GM06990 (cell line): ENCODE results near the gene ACTRT2.

Experiments used
- DNase-seq: peaks from one replicate; pipeline ENCODE4 v3.0.0-alpha.2; 2011; ENCODE audit not compliant: insufficient read length; ENCODE audit errors: extremely low read depth
- H3K27me3 ChIP-seq: replicated peaks from 2 replicates; pipeline ENCODE4 v1.6.0; 2011; ENCODE audit warnings: low read length; ENCODE audit not compliant: control insufficient read depth, insufficient read depth
- H3K36me3 ChIP-seq: 2 replicates; pipeline ENCODE4 v1.5.1; 2011; ENCODE audit warnings: low read length; ENCODE audit not compliant: control insufficient read depth, insufficient read depth
- H3K4me3 ChIP-seq: replicated peaks from 2 replicates; pipeline ENCODE4 v1.5.1; 2011; ENCODE audit warnings: low read depth, mild to moderate bottlenecking, control low read depth, low read length
- TF ChIP-seq, protein P1 (sequence below): IDR thresholded peaks from 2 replicates; pipeline ENCODE4 v1.5.1; 2011; ENCODE audit warnings: low read length, control low read depth, mild to moderate bottlenecking, inconsistent platforms; ENCODE audit not compliant: insufficient read depth, poor library complexity, severe bottlenecking

The ACTRT2 gene

DNA sequence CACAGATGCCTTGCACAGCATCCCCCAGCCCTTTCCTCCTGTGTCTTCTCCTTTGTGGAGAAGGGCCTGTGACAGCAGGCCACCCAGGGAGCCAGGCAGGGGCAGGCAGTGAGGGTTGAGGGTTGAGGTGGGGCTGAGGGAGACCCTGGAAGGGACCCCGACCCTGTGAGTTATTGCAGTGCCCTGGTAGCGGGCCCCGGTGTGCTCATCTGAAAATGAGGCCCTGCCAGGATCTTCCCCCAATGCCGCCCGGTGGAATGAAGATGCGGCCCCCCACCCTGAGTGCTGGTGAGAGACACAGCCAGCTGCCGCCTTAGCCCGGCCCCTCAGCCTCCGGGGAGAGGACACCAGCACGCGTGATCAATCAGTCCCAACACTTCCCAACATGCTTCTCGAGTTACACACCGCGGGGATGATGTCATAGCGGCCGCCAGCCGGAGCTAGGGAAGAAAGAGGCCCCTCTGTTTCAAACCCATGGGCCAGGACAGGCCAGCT is 36.2 kb upstream of the ACTRT2 start:
- DNase-seq: no peak
- TF ChIP-seq, protein P1, sequence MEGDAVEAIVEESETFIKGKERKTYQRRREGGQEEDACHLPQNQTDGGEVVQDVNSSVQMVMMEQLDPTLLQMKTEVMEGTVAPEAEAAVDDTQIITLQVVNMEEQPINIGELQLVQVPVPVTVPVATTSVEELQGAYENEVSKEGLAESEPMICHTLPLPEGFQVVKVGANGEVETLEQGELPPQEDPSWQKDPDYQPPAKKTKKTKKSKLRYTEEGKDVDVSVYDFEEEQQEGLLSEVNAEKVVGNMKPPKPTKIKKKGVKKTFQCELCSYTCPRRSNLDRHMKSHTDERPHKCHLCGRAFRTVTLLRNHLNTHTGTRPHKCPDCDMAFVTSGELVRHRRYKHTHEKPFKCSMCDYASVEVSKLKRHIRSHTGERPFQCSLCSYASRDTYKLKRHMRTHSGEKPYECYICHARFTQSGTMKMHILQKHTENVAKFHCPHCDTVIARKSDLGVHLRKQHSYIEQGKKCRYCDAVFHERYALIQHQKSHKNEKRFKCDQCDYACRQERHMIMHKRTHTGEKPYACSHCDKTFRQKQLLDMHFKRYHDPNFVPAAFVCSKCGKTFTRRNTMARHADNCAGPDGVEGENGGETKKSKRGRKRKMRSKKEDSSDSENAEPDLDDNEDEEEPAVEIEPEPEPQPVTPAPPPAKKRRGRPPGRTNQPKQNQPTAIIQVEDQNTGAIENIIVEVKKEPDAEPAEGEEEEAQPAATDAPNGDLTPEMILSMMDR: no peak
- H3K27me3 ChIP-seq: no peaks in the 10 kb centered on the region
- H3K36me3 ChIP-seq: no peaks in the 10 kb centered on the region
- no peak overlapping the region for H3K4me3 ChIP-seq

DNA sequence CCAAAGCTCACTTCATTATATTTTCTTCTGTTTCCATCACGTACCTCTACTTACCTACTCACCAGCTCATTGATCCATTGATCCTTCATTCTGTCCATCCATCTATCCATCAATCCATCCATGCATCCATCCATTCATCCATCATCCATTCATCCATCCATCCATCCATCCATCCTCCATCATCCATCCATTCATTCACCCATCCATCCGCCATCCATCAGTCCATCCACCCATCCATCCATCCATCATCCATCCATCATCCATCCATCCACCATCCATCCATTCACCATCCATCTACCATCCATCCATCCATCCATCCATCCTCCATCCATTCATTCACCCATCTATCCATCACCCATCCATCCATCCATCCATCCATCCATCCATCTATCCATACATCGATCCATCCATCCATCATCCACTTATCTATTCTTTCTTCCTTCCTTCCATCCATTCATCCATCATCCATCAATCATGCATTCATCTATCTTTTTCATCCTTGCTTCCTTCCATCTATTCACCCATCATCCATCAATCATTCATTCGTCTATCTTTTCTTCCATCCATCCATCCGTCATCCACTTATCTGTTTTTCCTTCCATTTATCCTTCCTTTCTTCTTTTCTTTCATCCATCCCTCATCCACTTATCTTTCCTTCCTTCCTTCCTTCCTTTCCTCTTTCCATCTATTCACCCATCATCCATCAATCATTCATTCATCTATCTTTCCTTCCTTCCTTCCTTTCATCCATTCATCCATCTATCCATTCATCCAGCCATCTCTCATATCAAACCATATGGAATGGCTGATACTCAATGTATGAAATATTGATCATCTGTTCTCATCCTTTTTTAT is 35.3 kb upstream of the ACTRT2 start:
- DNase-seq: no peak
- no peaks in the 10 kb centered on the region for H3K27me3 ChIP-seq

DNA sequence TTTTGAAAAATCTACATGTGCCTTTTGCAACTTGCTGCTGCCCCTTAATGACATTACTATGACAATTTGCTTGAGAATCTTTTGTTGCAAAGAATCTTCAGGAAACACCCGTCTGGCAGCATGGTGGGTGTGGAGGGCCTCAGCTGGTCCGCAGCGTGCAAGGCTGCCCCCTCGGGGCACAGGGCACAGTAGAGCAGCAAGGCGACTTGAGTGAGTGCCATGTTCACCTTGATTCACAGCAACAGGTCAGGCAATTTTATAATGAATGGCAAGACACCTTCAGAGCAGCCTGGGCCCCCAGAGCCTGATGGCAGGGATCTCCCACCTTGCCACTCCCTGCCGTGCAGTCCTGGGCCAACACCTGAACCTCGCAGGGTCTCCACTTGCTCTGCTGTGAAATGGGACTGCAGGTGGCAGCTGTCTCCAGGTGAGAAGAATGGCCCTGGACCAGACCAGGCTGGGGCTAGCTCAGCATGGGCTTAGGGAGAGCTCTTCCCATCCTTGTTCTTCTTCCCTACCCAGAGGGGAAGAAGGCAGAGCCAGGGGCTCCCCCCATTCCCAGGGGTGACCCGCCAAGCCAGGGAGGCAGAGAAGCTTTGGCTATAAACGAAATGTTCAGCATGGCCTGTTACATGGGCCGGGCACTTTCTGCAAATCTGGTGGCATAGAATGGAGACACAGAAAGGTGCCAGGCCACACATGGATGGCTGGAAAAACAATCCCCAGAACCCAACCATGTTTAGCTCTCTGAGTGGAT is 34.5 kb upstream of the ACTRT2 start:
- TF ChIP-seq, protein P1: no peak
- no peak for DNase-seq

More for the DNA sequence above, 35.3 kb upstream of the ACTRT2 start:
- Histone ChIP-seq H3K36me3 (no peaks in the 10 kb centered on the region), H3K4me3 (no peak overlapping the region)
- TF ChIP-seq, protein P1: no peak

DNA sequence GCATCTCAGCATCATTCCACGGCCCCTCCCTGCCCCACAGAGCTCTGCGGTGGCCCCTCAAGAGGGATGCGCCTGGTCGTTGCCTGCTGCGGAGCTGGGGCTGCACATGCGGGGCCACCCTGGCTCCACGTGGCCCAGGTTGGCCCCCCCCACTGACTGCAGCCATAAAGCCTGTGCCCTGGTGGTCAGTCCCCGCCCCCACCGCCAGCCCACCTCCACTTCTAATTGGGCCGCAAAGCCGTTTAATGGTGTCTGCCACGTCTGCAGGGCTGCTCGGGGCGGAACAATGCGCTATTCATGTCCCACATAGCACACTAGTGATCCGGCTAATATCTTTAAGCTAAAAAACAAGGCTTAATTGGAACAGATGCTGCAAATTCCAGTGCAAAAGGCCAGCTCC is 33.5 kb upstream of the ACTRT2 start:
- Histone ChIP-seq H3K36me3 (no peaks in the 10 kb centered on the region), H3K4me3 (no peak overlapping the region), H3K27me3 (no peaks in the 10 kb centered on the region)
- TF ChIP-seq, protein P1: no peak
- DNase-seq: no peak

More for the DNA sequence above, 34.5 kb upstream of the ACTRT2 start:
- no peaks in the 10 kb centered on the region for H3K36me3 ChIP-seq
- H3K27me3 ChIP-seq: no peaks in the 10 kb centered on the region
- H3K4me3 ChIP-seq: no peak overlapping the region

DNA sequence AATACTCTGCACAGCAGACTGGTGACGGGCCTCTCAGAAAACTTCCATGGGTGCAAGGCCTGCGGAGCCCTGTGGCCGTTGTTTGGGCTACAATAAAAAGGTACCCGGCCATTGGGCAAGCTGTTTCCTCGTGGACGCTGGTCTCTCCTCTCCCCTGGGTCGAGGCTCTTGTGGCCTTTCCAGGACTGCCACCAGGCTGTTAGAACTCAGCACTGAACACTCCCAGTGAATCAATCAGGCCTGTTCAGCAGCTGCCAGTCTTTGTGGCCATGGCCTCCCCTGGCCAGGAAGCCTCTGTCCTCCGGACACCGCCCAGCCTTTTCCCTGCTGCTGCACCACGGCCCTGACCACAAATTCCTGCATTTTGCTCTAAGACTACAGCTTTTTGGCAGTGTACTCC is 33.0 kb upstream of the ACTRT2 start:
- no peak overlapping the region for H3K4me3 ChIP-seq

More for the DNA sequence above, 33.0 kb upstream of the ACTRT2 start:
- no peak for DNase-seq
- H3K27me3 ChIP-seq: no peaks in the 10 kb centered on the region
- TF ChIP-seq, protein P1: no peak
- H3K36me3 ChIP-seq: no peaks in the 10 kb centered on the region
